K562 (cell line): Measurements from ENCODE around the gene CALD1. TPM values are rescaled to one million over a fixed set of nuclear protein-coding genes. Genes with fewer than 3 reads are reported as not detected.

Experiments used
- ATAC-seq: fragments of 200-7000 bp; cut with Tn5 transposase; 3 replicates; pipeline ENCODE4 v1.9.1; 2020; ENCODE audit warnings: moderate library complexity
- BruUV-seq: library from RNA; stranded (reverse); fragments of 400-500 nt; replicated peaks from 2 replicates; lab custom pipeline; 2021; lab: Mats Ljungman, UMichigan
- CTCF ChIA-PET: fragments of 300-600 bp; formaldehyde crosslinking; extraction: SDS; loops from one replicate; lab custom pipeline; 2021; ENCODE audit warnings: low intra/inter-chr PET ratio; lab: Yijun Ruan, JAX
- POLR2A ChIA-PET: fragments of 300-600, 350-650 bp; sonication (Branson Sonifier 250); formaldehyde crosslinking; extraction: SDS; loops from one replicate; lab custom pipeline; 2021; ENCODE audit warnings: antibody characterized with exemption, inconsistent platforms; lab: Yijun Ruan, JAX
- DNase-seq, 4 experiments: peaks; one replicate each; pipeline versions ENCODE4 v3.0.0 to v3.0.0-alpha.2; 2011 to 2018; ENCODE audit warnings: low spot score in 3 of 4, mixed read lengths in 3 of 4; ENCODE audit errors: extremely low read depth in 1 of 4
- FAIRE-seq: peaks from 2 replicates; lab custom pipeline; 2011; peaks lifted over from hg19 to GRCh38; lab: Jason Lieb, UNC
- H2AFZ ChIP-seq: 2 replicates; pipeline ENCODE4 v1.6.0; 2011; ENCODE audit warnings: low read depth, low read length, control low read depth, inconsistent platforms
- H3K27ac ChIP-seq: fragments of 200-600 bp; 3 replicates; pipeline ENCODE4 v1.8.0; 2011; ENCODE audit warnings: low read depth, mild to moderate bottlenecking, control low read depth, inconsistent platforms, low read length, moderate library complexity, mixed read lengths; ENCODE audit errors: extremely low read depth
- H3K27me3 ChIP-seq, 2 experiments: fragments of 300-600 bp in 1 of 2; 2 replicates in 1 of 2; 3 replicates in 1 of 2; pipeline versions ENCODE4 v1.6.0 to v1.8.0; 2011; ENCODE audit warnings: inconsistent platforms in 2 of 2, low read length in 2 of 2, mild to moderate bottlenecking in 1 of 2, mixed read lengths in 1 of 2, moderate library complexity in 1 of 2; ENCODE audit not compliant: control insufficient read depth in 2 of 2, insufficient read depth in 2 of 2
- H3K36me3 ChIP-seq: fragments of 300-600 bp; 3 replicates; pipeline ENCODE4 v1.8.0; 2011; ENCODE audit warnings: mild to moderate bottlenecking, low read length, inconsistent platforms; ENCODE audit not compliant: control insufficient read depth, insufficient read depth
- H3K4me1 ChIP-seq, 2 experiments: fragments of 200-600 bp in 1 of 2; replicated peaks in 1 of 2; 2 replicates in 1 of 2; 3 replicates in 1 of 2; pipeline versions ENCODE4 v1.5.1 to v1.8.0; 2011; ENCODE audit warnings: inconsistent platforms in 2 of 2, low read length in 2 of 2, mild to moderate bottlenecking in 1 of 2, mixed read lengths in 1 of 2, moderate library complexity in 1 of 2; ENCODE audit not compliant: control insufficient read depth in 2 of 2, insufficient read depth in 2 of 2
- H3K4me2 ChIP-seq: 2 replicates; pipeline ENCODE4 v1.6.1; 2011; ENCODE audit warnings: low read length, control low read depth, inconsistent platforms, mixed read lengths; ENCODE audit not compliant: insufficient read depth
- H3K4me3 ChIP-seq: fragments of 200-600 bp; sonication (generic), shearing (Covaris generic); 2 replicates; pipeline ENCODE4 v1.5.1; 2016; ENCODE audit warnings: control low read depth, inconsistent platforms
- H3K79me2 ChIP-seq: fragments of 200-600 bp; 3 replicates; pipeline ENCODE4 v1.8.0; 2011; ENCODE audit warnings: low read length, inconsistent platforms; ENCODE audit not compliant: control insufficient read depth, insufficient read depth
- H3K9ac ChIP-seq, 2 experiments: 2 replicates each; pipeline versions ENCODE4 v1.6.0 to v1.6.1; 2011; ENCODE audit warnings: low read depth in 2 of 2, low read length in 2 of 2, control low read depth in 1 of 2, inconsistent platforms in 1 of 2, mild to moderate bottlenecking in 1 of 2, mixed read lengths in 1 of 2; ENCODE audit not compliant: insufficient read depth in 1 of 2
- H3K9me1 ChIP-seq: one replicate; pipeline ENCODE4 v1.6.0; 2011; ENCODE audit warnings: inconsistent platforms, mild to moderate bottlenecking, low read length, moderate library complexity; ENCODE audit not compliant: control insufficient read depth, insufficient read depth
- H3K9me3 ChIP-seq: replicated peaks from 2 replicates; pipeline ENCODE4 v1.5.1; 2011; ENCODE audit warnings: low read depth, low read length, inconsistent platforms; ENCODE audit not compliant: control insufficient read depth, insufficient read depth
- H4K20me1 ChIP-seq: replicated peaks from 2 replicates; pipeline ENCODE4 v1.6.1; 2011; ENCODE audit warnings: low read length, inconsistent platforms, mixed read lengths; ENCODE audit not compliant: control insufficient read depth, insufficient read depth
- CBFA2T2 ChIP-seq: fragments of 450-650 bp; conservative IDR thresholded peaks from 2 replicates; pipeline ENCODE4 v1.6.1; 2017; ENCODE audit warnings: mild to moderate bottlenecking
- CHD4 ChIP-seq: fragments of 200-600 bp; sonication (generic); IDR thresholded peaks from 3 replicates; pipeline ENCODE4 v1.6.1; 2012; ENCODE audit warnings: low read depth, mild to moderate bottlenecking, mixed read lengths, low read length, inconsistent platforms; ENCODE audit not compliant: insufficient read depth, insufficient replicate concordance, poor library complexity, severe bottlenecking
- CREM ChIP-seq: IDR thresholded peaks from 2 replicates; pipeline ENCODE4 v1.6.1; 2014; ENCODE audit warnings: antibody characterized with exemption, low read depth
- EP400 ChIP-seq: fragments of 450-650 bp; IDR thresholded peaks from 2 replicates; pipeline ENCODE4 v1.6.1; 2017; ENCODE audit warnings: antibody characterized with exemption, mild to moderate bottlenecking, moderate library complexity
- HDAC2 ChIP-seq: fragments of 450-650 bp; IDR thresholded peaks from 2 replicates; pipeline ENCODE4 v1.6.1; 2016; ENCODE audit warnings: mild to moderate bottlenecking
- NCOA2 ChIP-seq, 2 experiments: fragments of 450-650 bp; IDR thresholded peaks; 2 replicates each; pipeline ENCODE4 v1.6.1; 2018; ENCODE audit warnings: mild to moderate bottlenecking in 2 of 2, moderate library complexity in 1 of 2; ENCODE audit not compliant: partially characterized antibody in 2 of 2
- NFE2L1 ChIP-seq: fragments of 450-650 bp; IDR thresholded peaks from 2 replicates; pipeline ENCODE4 v1.6.1; 2016; ENCODE audit warnings: missing genetic modification characterization, low read depth, mild to moderate bottlenecking, missing compliant biosample characterization, moderate library complexity, borderline replicate concordance
- NR1H2 ChIP-seq: sonication (generic); formaldehyde crosslinking; IDR thresholded peaks from 2 replicates; pipeline ENCODE4 v1.4.0; 2020; ENCODE audit warnings: mild to moderate bottlenecking, missing genetic modification reagents
- PPARD ChIP-seq: fragments of 250-450 bp; sonication (Bioruptor Pico); IDR thresholded peaks from 2 replicates; pipeline ENCODE4 v1.8.0; 2022; ENCODE audit warnings: inconsistent platforms, mild to moderate bottlenecking, moderate library complexity
- SRSF1 ChIP-seq: fragments of 200-400 bp; formaldehyde crosslinking; IDR thresholded peaks from 2 replicates; pipeline ENCODE4 v1.6.1; 2017; ENCODE audit warnings: mild to moderate bottlenecking, low read depth, low read length, moderate library complexity
- STAT5B ChIP-seq: fragments of 250-450 bp; sonication (Bioruptor Pico); IDR thresholded peaks from 2 replicates; pipeline ENCODE4 v1.8.0; 2021; ENCODE audit warnings: mild to moderate bottlenecking, inconsistent platforms
- ZNF316 ChIP-seq: fragments of 450-650 bp; IDR thresholded peaks from 2 replicates; pipeline ENCODE4 v1.6.1; 2016
- ZNF609 ChIP-seq: sonication (generic); formaldehyde crosslinking; IDR thresholded peaks from 2 replicates; pipeline ENCODE4 v1.8.1; 2023; ENCODE audit warnings: missing genetic modification reagents, mild to moderate bottlenecking, borderline replicate concordance
- WGBS: fragments of 100-300 bp; shearing (Covaris generic); methylation state at CpG from one replicate; pipeline ENCODE4 v1.1.6; 2016; ENCODE audit warnings: low coverage, mixed read lengths; ENCODE audit not compliant: insufficient coverage; ENCODE audit errors: missing lambda C conversion rate; 5-methylcytosine and 5-hydroxymethylcytosine counted together
- in situ Hi-C: fragments of 300-500 bp; cut with MboI; formaldehyde crosslinking; loops from 4 replicates; pipeline ENCODE4 v1.15.0; 2018; ENCODE audit warnings: inconsistent platforms, mixed read lengths
- intact Hi-C: fragments of 100-400 bp; cut with micrococcal nuclease; formaldehyde crosslinking; loops from 2 replicates; pipeline ENCODE4 v1.14.2; 2022
- polyA plus RNA-seq, 8 experiments: library from polyadenylated mRNA; depleted of rRNA in 4 of 8; stranded (reverse) in 5 of 8; unstranded in 3 of 8; fragments of >200 nt; fragmentation: Nextera tagmentation in 2 of 8; fragmentation: Illumina TruSeq in 1 of 8; extraction: Ambion mirVana in 2 of 8; extraction: Trizol in 1 of 8; gene quantifications; 2 replicates each; pipeline versions ENCODE4 v1.2.1 to v1.2.3, GENCODE V29; 2011 to 2014; ENCODE audit warnings: inconsistent platforms in 1 of 8, missing spikeins in 1 of 8
- total RNA-seq, 7 experiments: library from RNA; depleted of rRNA in 6 of 7; stranded (reverse); fragments of >200 nt in 6 of 7; fragmentation: Illumina TruSeq in 2 of 7; extraction: Trizol in 2 of 7; gene quantifications; 2 replicates each; pipeline versions ENCODE4 v1.2.1 to v1.2.3, GENCODE V29; 2011 to 2021; ENCODE audit warnings: low replicate concordance in 1 of 7
- TF ChIP-seq, protein P1 (sequence below): sonication (generic); formaldehyde crosslinking; IDR thresholded peaks from 2 replicates; pipeline ENCODE4 v1.8.0; 2022; ENCODE audit warnings: mild to moderate bottlenecking, missing genetic modification reagents

CALD1 gene
- total and polyA plus RNA-seq, 9 of the 15 experiments (the other 6 are each of a cell fraction or from before 2014, with no cell fraction given): 0.40 TPM; not detected in 8

- in situ Hi-C loops: no loop called here
- H2AFZ ChIP-seq: no peak overlapping the region
- intact Hi-C loops: no loop called here
- DNase-seq: no peak
- H3K4me3 ChIP-seq: no peak overlapping the region
- H4K20me1 ChIP-seq: no peaks in the 10 kb centered on the region
- peaks cover 26 to 40% of the 10 kb centered on the region in 2 experiments; a peak in 4 of 5 replicates for H3K27me3 ChIP-seq
- no peaks in the 10 kb centered on the region for H3K79me2 ChIP-seq
- whole genome bisulfite sequencing: 2% methylated on average over 4 of the region's 4 CpGs
- ChIA-PET CTCF (no interaction called here), POLR2A (no interaction called here)
- no peak for FAIRE-seq
- no peak for ATAC-seq
- H3K9me1 ChIP-seq: no peaks in the 10 kb centered on the region
- no peaks in the 10 kb centered on the region for H3K36me3 ChIP-seq
- no peak overlapping the region for H3K4me2 ChIP-seq
- no TSS peak for BruUV-seq
- H3K9ac ChIP-seq: no peak overlapping the region
- H3K27ac ChIP-seq: no peak overlapping the region
- H3K9me3 ChIP-seq: no peaks in the 10 kb centered on the region
- H3K4me1 ChIP-seq: no peaks in the 10 kb centered on the region
- no peak for TF ChIP-seq SRSF1
- TF ChIP-seq PPARD: no peak
- TF ChIP-seq ZNF316: no peak
- no peak for TF ChIP-seq STAT5B (CRISPR knock-in tag)
- TF ChIP-seq NCOA2 (IDR thresholded peaks at IDR 0.05; ENCODE audit: partially characterized antibody in 2 of 2): no peak
- TF ChIP-seq NFE2L1 (tag): no peak
- TF ChIP-seq, protein P1, sequence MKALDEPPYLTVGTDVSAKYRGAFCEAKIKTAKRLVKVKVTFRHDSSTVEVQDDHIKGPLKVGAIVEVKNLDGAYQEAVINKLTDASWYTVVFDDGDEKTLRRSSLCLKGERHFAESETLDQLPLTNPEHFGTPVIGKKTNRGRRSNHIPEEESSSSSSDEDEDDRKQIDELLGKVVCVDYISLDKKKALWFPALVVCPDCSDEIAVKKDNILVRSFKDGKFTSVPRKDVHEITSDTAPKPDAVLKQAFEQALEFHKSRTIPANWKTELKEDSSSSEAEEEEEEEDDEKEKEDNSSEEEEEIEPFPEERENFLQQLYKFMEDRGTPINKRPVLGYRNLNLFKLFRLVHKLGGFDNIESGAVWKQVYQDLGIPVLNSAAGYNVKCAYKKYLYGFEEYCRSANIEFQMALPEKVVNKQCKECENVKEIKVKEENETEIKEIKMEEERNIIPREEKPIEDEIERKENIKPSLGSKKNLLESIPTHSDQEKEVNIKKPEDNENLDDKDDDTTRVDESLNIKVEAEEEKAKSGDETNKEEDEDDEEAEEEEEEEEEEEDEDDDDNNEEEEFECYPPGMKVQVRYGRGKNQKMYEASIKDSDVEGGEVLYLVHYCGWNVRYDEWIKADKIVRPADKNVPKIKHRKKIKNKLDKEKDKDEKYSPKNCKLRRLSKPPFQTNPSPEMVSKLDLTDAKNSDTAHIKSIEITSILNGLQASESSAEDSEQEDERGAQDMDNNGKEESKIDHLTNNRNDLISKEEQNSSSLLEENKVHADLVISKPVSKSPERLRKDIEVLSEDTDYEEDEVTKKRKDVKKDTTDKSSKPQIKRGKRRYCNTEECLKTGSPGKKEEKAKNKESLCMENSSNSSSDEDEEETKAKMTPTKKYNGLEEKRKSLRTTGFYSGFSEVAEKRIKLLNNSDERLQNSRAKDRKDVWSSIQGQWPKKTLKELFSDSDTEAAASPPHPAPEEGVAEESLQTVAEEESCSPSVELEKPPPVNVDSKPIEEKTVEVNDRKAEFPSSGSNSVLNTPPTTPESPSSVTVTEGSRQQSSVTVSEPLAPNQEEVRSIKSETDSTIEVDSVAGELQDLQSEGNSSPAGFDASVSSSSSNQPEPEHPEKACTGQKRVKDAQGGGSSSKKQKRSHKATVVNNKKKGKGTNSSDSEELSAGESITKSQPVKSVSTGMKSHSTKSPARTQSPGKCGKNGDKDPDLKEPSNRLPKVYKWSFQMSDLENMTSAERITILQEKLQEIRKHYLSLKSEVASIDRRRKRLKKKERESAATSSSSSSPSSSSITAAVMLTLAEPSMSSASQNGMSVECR (CRISPR knock-in tag): no peak
- TF ChIP-seq CREM: no peak
- TF ChIP-seq NR1H2 (CRISPR knock-in tag): no peak
- TF ChIP-seq HDAC2: no peak
- no peak for TF ChIP-seq ZNF609 (CRISPR knock-in tag)
- TF ChIP-seq CHD4: no peak
- TF ChIP-seq CBFA2T2: no peak
- no peak for TF ChIP-seq EP400
These were observed 269 bp downstream of the CALD1 start for GRCh38 chr7:134779741-134780065.
